Neural cell (in vitro differentiated cells): ENCODE measurements around the gene ADAP1. TPM values are rescaled to one million over a fixed set of nuclear protein-coding genes. Genes with fewer than 3 reads are reported as not detected.

Experiments used
- H2AFZ ChIP-seq: fragments of 200-600, 300-800 bp; sonication (generic), shearing (Covaris generic); 2 replicates; pipeline ENCODE4 v1.6.0; 2014; ENCODE audit warnings: low read depth, mild to moderate bottlenecking, antibody characterized with exemption, low read length, moderate library complexity
- H3F3A ChIP-seq: fragments of 200-600 bp; shearing (Covaris generic); 2 replicates; pipeline ENCODE4 v1.6.1; 2016; ENCODE audit warnings: mild to moderate bottlenecking, moderate library complexity, mixed read lengths, antibody characterized with exemption, low read length; ENCODE audit not compliant: insufficient read depth, poor library complexity, severe bottlenecking
- H3K27ac ChIP-seq: fragments of 200-600, 300-800 bp; sonication (generic), shearing (Covaris generic); 2 replicates; pipeline ENCODE4 v1.5.1; 2014; ENCODE audit warnings: mild to moderate bottlenecking, low read length, moderate library complexity
- H3K27me3 ChIP-seq: fragments of 300-800, 200-600 bp; sonication (generic), shearing (Covaris generic); 2 replicates; pipeline ENCODE4 v1.6.0; 2014; ENCODE audit warnings: mild to moderate bottlenecking, low read depth, low read length, moderate library complexity; ENCODE audit not compliant: insufficient read depth
- H3K36me3 ChIP-seq: fragments of 300-800, 200-600 bp; sonication (generic), shearing (Covaris generic); 2 replicates; pipeline ENCODE4 v1.5.1; 2014; ENCODE audit warnings: mild to moderate bottlenecking, antibody characterized with exemption, low read length, moderate library complexity; ENCODE audit not compliant: insufficient read depth
- H3K4me2 ChIP-seq: fragments of 300-800, 200-600 bp; sonication (generic), shearing (Covaris generic); 2 replicates; pipeline ENCODE4 v1.6.0; 2014; ENCODE audit warnings: mild to moderate bottlenecking, low read length
- H3K4me3 ChIP-seq: fragments of 300-800, 200-600 bp; sonication (generic), shearing (Covaris generic); 2 replicates; pipeline ENCODE4 v1.5.1; 2014; ENCODE audit warnings: mild to moderate bottlenecking, low read length, moderate library complexity
- H3K79me2 ChIP-seq: fragments of 200-600 bp; shearing (Covaris generic); replicated peaks from 2 replicates; pipeline ENCODE4 v1.6.0; 2014; ENCODE audit warnings: mild to moderate bottlenecking, low read length, moderate library complexity; ENCODE audit not compliant: insufficient read depth
- H3K9ac ChIP-seq: fragments of 300-800, 200-600 bp; sonication (generic), shearing (Covaris generic); 2 replicates; pipeline ENCODE4 v1.6.1; 2016; ENCODE audit warnings: mild to moderate bottlenecking, low read length, mixed read lengths
- H3K9me2 ChIP-seq: fragments of 200-600 bp; shearing (Covaris generic); 2 replicates; pipeline ENCODE4 v1.6.1; 2016; ENCODE audit warnings: mild to moderate bottlenecking, low read length, mixed read lengths; ENCODE audit not compliant: insufficient read depth
- H3K9me3 ChIP-seq: fragments of 200-600, 300-800 bp; sonication (generic), shearing (Covaris generic); 2 replicates; pipeline ENCODE4 v1.6.1; 2016; ENCODE audit warnings: mild to moderate bottlenecking, mixed run types, low read length, moderate library complexity, mixed read lengths
- H4K20me1 ChIP-seq: fragments of 200-600 bp; shearing (Covaris generic); 2 replicates; pipeline ENCODE4 v1.6.1; 2016; ENCODE audit warnings: mild to moderate bottlenecking, mixed run types; ENCODE audit not compliant: insufficient read depth
- CTCF ChIP-seq: fragments of 450-650 bp; IDR thresholded peaks from 2 replicates; pipeline ENCODE4 v1.5.1; 2014; ENCODE audit warnings: antibody characterized with exemption, mild to moderate bottlenecking, moderate library complexity; ENCODE audit not compliant: poor library complexity, severe bottlenecking
- EP300 ChIP-seq: fragments of 450-650 bp; conservative IDR thresholded peaks from 2 replicates; pipeline ENCODE4 v1.6.1; 2014; ENCODE audit warnings: antibody characterized with exemption, mild to moderate bottlenecking, moderate library complexity; ENCODE audit not compliant: poor library complexity, severe bottlenecking
- EZH2 ChIP-seq: fragments of 200-600, 300-800 bp; shearing (Covaris generic), sonication (generic); IDR thresholded peaks from 2 replicates; pipeline ENCODE4 v1.6.1; 2014; ENCODE audit warnings: antibody characterized with exemption, low read length, borderline replicate concordance, mild to moderate bottlenecking; ENCODE audit not compliant: insufficient read depth, poor library complexity, severe bottlenecking
- MXI1 ChIP-seq: fragments of 450-650 bp; conservative IDR thresholded peaks from 2 replicates; pipeline ENCODE4 v1.6.1; 2014; ENCODE audit warnings: antibody characterized with exemption, mild to moderate bottlenecking; ENCODE audit not compliant: poor library complexity, severe bottlenecking
- POLR2AphosphoS5 ChIP-seq: IDR thresholded peaks from 2 replicates; pipeline ENCODE4 v1.6.1; 2012
- RAD21 ChIP-seq: fragments of 450-650 bp; conservative IDR thresholded peaks from 2 replicates; pipeline ENCODE4 v1.6.1; 2014; ENCODE audit warnings: antibody characterized with exemption, mild to moderate bottlenecking, moderate library complexity
- SMC3 ChIP-seq: fragments of 450-650 bp; conservative IDR thresholded peaks from 2 replicates; pipeline ENCODE4 v1.6.1; 2014; ENCODE audit warnings: antibody characterized with exemption, mild to moderate bottlenecking, moderate library complexity; ENCODE audit not compliant: poor library complexity
- TAF1 ChIP-seq: IDR thresholded peaks from 2 replicates; pipeline ENCODE4 v1.6.1; 2012; ENCODE audit warnings: low read depth
- polyA plus RNA-seq: library from polyadenylated mRNA; depleted of rRNA; stranded (reverse); fragments of >200 nt; gene quantifications from 2 replicates; pipeline ENCODE4 v1.2.3, GENCODE V29; 2014
- TF ChIP-seq, protein P1 (sequence below): IDR thresholded peaks from 2 replicates; pipeline ENCODE4 v1.6.1; 2012; ENCODE audit warnings: borderline replicate concordance

Gene ADAP1
- polyA plus RNA-seq, 1 donor from 2014 or later, result 76.8 TPM

DNA sequence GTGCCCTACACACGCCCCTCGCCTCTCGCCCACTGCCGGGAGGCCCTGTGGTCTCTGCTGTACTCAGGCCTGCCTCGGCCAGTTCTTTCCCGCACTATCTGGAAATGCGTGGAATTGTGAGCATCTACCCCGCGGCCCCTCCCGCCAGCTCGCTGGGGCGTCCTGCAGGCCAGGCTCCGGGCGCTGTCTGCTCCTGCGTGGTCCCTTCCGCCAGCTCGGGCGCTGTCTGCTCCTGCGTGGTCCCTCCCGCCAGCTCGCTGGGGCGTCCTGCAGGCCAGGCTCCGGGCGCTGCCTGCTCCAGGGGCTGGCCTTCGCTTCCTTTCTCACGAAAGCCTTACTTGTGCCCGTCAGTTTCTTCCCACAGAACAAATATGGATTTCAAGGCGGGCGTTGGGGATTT lies 63.2 kb downstream of the ADAP1 start:
- Histone ChIP-seq H3K4me3 (no peak overlapping the region), H4K20me1 (no peaks in the 10 kb centered on the region), H3K79me2 (no peaks in the 10 kb centered on the region), H3K27me3 (no peaks in the 10 kb centered on the region), H3K9me3 (no peaks in the 10 kb centered on the region), H2AFZ (no peak overlapping the region), H3K4me2 (no peak overlapping the region), H3K9me2 (no peaks in the 10 kb centered on the region), H3F3A (no peaks in the 10 kb centered on the region), H3K9ac (no peak overlapping the region), H3K36me3 (no peaks in the 10 kb centered on the region), H3K27ac (no peak overlapping the region)
- TF ChIP-seq EZH2, result no peak
- TF ChIP-seq SMC3, result no peak
- no peak for TF ChIP-seq TAF1
- no peak for TF ChIP-seq RAD21
- TF ChIP-seq EP300, result no peak
- TF ChIP-seq, protein P1, sequence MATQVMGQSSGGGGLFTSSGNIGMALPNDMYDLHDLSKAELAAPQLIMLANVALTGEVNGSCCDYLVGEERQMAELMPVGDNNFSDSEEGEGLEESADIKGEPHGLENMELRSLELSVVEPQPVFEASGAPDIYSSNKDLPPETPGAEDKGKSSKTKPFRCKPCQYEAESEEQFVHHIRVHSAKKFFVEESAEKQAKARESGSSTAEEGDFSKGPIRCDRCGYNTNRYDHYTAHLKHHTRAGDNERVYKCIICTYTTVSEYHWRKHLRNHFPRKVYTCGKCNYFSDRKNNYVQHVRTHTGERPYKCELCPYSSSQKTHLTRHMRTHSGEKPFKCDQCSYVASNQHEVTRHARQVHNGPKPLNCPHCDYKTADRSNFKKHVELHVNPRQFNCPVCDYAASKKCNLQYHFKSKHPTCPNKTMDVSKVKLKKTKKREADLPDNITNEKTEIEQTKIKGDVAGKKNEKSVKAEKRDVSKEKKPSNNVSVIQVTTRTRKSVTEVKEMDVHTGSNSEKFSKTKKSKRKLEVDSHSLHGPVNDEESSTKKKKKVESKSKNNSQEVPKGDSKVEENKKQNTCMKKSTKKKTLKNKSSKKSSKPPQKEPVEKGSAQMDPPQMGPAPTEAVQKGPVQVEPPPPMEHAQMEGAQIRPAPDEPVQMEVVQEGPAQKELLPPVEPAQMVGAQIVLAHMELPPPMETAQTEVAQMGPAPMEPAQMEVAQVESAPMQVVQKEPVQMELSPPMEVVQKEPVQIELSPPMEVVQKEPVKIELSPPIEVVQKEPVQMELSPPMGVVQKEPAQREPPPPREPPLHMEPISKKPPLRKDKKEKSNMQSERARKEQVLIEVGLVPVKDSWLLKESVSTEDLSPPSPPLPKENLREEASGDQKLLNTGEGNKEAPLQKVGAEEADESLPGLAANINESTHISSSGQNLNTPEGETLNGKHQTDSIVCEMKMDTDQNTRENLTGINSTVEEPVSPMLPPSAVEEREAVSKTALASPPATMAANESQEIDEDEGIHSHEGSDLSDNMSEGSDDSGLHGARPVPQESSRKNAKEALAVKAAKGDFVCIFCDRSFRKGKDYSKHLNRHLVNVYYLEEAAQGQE, result no peak
- TF ChIP-seq MXI1, result no peak
- no peak for TF ChIP-seq POLR2AphosphoS5
- no peak for TF ChIP-seq CTCF

DNA sequence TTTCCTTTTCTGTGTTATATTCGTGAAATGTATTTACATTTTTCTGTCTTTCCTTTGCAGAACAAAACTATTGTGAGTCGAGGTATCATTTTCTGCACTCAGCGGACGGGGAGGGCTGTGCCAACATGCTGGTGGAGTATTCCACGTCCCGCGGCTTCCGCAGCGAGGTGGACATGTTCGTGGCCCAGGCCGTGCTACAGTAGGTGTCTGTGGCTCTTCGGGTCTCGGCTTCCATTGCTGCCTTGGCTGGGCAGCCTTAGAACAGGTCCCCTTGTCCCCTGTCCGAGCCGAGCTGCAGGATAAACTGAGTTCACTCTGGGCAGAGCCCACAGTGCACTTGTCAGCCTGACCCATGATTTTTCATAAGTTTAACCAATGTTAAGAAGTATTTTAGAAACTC lies 63.6 kb downstream of the ADAP1 start:
- no peaks in the 10 kb centered on the region for H4K20me1 ChIP-seq
- no peak for TF ChIP-seq EZH2
- no peak for TF ChIP-seq MXI1
- H3K27me3 ChIP-seq, result no peaks in the 10 kb centered on the region
- no peaks in the 10 kb centered on the region for H3K9me2 ChIP-seq
- H2AFZ ChIP-seq, result no peak overlapping the region
- H3F3A ChIP-seq, result no peaks in the 10 kb centered on the region
- no peak overlapping the region for H3K4me3 ChIP-seq
- no peaks in the 10 kb centered on the region for H3K79me2 ChIP-seq
- no peak overlapping the region for H3K27ac ChIP-seq
- no peak overlapping the region for H3K9ac ChIP-seq
- no peaks in the 10 kb centered on the region for H3K9me3 ChIP-seq
- H3K4me2 ChIP-seq, result no peak overlapping the region
- no peaks in the 10 kb centered on the region for H3K36me3 ChIP-seq

DNA sequence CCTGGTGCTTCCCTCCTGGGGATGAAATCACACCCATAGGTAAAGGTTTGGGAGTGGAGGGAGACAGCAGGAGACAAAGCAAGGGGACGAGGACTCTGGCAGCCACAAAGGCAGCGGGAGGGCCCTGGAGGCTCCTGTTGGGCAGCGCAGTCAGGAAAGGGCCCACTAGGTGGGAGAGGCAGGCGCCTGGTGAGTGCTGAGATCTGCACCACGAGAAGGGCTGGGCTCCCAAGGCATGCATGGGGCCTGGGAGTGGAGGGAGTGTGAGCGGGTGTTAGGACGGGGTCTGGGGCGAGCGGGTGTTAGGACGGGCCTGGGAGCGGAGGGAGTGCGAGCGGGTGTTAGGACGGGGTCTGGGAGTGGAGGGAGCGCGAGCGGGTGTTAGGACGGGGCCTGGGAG lies 65.1 kb downstream of the ADAP1 start:
- no peak overlapping the region for H2AFZ ChIP-seq
- no peaks in the 10 kb centered on the region for H3K9me3 ChIP-seq
- no peaks in the 10 kb centered on the region for H3K9me2 ChIP-seq
- no peak overlapping the region for H3K4me2 ChIP-seq
- peaks cover 4% of the 10 kb centered on the region for H3K79me2 ChIP-seq
- H3K27ac ChIP-seq, result no peak overlapping the region
- H3K27me3 ChIP-seq, result no peaks in the 10 kb centered on the region
- H3K9ac ChIP-seq, result no peak overlapping the region
- no peaks in the 10 kb centered on the region for H3K36me3 ChIP-seq
- TF ChIP-seq, protein P1, result no peak
- no peak for TF ChIP-seq EP300
- TF ChIP-seq SMC3, result no peak
- no peak for TF ChIP-seq POLR2AphosphoS5
- no peak for TF ChIP-seq TAF1
- TF ChIP-seq MXI1, result no peak
- TF ChIP-seq CTCF, result no peak
- no peak for TF ChIP-seq RAD21
- TF ChIP-seq EZH2, result no peak
- no peaks in the 10 kb centered on the region for H3F3A ChIP-seq
- no peak overlapping the region for H3K4me3 ChIP-seq
- H4K20me1 ChIP-seq, result no peaks in the 10 kb centered on the region
